HuH-7.5 (cell line): ENCODE results near the gene POLR1D.
"Not testable (repeated sequence)": the region's sequence is repeated elsewhere in the genome, so short reads cannot be mapped to it uniquely, and the experiment has no call there.

Experiments
- DNase-seq: peaks from one replicate; pipeline ENCODE4 v3.0.0; 2011; ENCODE audit warnings: low spot score

Gene POLR1D

DNA sequence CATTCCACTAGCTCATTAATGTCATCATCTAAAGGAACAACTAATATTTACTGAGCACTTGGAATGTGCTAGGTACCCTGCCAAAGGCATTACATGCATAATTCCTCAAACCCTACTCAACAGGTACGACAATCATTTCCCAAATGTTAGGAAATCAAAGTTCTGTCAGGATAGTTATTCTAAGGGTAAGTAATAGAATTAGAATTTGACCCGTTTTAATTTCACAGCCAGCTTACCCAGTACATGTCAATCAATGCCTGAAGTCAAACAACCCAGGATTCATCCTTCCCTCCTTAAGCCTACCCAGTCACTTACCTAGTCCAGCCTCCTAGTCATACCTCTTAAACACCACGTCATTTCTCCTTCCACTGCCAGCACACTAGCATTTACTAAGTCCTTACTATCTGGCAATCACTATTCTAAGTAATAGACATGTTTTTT, 3.8 kb upstream of the POLR1D start:
- DNase-seq = no peak

DNA sequence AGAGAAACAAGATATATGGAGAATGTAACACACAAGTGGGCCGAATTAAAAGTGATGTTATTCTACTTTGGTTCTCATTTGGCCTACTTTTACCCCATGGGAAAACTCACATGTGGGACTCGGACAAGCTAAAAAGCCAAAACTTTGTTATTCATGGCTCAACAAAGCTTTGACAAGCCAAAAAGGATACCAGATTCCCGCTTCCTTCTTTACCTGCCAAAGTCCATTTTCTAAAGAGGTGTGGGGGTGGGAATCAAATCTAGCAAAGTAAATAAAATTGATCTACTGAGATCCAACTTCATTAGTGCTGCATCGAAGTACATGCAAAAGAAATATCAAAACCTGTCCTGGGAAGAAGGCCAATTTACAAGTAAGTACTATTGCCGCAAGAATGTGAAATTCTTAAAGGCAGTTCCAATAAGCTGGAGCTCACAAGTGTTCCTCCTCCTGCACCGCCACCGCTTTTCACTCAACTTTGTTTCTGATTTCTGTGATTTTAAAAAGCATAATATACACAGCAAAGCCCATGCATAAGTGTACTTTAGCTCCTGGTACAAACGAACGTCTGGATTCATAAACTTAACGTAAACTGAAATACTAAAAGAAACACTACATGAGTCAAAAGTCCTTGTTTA, 2.5 kb upstream of the POLR1D start:
- no peak for DNase-seq

DNA sequence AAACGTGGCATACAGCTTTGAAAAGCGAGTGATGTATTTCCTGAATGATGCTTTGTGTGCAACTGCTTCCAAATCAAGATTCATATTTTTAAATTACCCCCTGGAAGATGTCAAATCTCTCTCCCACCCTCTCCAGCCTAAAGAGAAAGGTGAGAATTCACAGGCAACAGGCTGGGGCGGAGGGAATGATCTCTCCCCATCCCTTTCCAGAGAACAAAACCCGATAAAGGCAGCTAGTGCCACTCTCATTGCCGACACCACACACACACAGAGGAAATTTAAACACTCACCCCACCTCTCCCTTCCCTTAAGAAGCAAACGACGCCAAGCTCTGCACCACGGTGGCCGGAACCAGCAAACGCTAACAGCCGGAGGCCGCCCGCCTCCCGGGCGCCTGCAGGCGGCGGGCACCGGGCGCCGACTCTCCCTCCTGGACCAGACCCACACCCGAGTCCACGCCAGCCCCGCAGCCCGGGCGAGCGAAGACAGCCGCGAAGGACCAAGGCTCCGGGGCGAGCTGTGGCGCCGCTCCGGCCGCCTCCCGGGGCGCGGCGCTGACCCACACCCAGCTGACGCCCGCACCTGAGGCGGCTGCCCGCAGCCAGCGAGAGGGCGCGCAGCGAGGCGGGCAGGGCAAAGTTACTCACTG, 1.8 kb upstream of the POLR1D start:
- DNase-seq = no peak

- peak; percentile 86 for DNase-seq
These were observed 1.1 kb upstream of the POLR1D start, which contains the start of gene LNX2 for GRCh38 chr13:27620377-27621115. LNX2 (minus strand) TSS chr13:27620529; CDS start chr13:27581703, 38,826 bp downstream.

GRCh38 chr13:27621116-27621365, 651 bp upstream of the POLR1D start:
- DNase-seq = no peak

DNA sequence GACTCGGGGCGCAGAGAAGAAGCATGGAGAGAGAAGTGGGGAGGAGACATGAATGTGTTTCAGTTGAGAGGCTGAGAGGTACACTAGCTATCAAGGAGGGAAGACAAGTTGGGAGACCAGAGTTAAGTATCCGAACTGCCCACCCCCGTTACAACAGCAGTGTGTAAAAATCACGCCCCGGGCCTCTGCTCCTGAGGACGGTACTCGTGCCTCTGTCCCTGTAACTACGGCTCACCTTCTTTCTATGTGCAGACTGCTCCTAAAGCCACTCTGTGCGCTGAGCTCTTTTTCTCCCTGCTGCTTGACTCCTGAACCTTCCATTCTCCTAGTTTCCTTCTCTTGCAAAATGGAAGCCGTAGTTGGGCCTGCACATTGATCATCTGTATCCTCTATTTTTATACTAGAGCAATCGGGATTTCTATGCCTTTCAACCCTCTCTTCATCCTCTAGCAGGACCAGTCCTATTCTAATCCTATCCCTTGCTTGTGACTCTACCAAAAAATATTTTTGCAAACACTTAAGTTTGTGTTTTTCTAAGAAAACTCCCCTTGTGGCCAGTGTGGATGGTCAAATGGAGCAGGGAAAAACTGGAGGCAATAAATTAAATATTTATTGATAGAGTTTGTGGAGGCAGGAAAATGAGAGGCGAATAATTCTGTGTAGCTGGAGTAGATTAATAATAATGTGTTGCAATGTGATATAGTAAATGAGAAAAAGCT, 569 bp downstream of the POLR1D start:
- no peak for DNase-seq

GRCh38 chr13:27622881-27623280, 1.2 kb downstream of the POLR1D start:
- no peak for DNase-seq

- DNase-seq = no peak
These were observed 2.4 kb downstream of the POLR1D start for GRCh38 chr13:27624071-27624470.

- no peak for DNase-seq
These were observed 4.1 kb downstream of the POLR1D start for GRCh38 chr13:27625839-27626238.

GRCh38 chr13:27627380-27627779, 5.7 kb downstream of the POLR1D start:
- no peak for DNase-seq

- DNase-seq = no peak
These were observed 6.4 kb downstream of the POLR1D start for GRCh38 chr13:27628081-27628480.

DNA sequence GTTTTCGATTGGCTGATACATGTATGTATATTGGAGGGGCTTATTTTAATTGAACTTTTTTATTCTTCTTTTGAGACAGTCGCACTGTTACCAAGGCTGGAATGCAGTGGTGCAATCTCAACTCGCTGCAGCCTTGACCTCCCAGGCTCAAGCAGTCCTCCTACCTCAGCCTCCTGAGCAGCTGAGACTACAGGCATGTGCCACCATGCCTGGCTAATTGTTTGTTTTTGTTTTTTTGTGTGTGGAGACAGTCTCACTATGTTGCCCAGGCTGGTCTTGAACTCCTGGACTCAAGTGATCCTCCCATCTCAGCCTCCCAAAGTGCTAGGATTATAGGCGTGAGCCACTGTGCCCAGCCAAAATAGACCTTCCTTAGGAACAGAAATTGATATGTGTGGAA, 7.1 kb downstream of the POLR1D start:
- DNase-seq = not testable (repeated sequence)

GRCh38 chr13:27631156-27631555, 9.5 kb downstream of the POLR1D start:
- no peak for DNase-seq

GRCh38 chr13:27631665-27632064, 10.0 kb downstream of the POLR1D start:
- DNase-seq = no peak

DNA sequence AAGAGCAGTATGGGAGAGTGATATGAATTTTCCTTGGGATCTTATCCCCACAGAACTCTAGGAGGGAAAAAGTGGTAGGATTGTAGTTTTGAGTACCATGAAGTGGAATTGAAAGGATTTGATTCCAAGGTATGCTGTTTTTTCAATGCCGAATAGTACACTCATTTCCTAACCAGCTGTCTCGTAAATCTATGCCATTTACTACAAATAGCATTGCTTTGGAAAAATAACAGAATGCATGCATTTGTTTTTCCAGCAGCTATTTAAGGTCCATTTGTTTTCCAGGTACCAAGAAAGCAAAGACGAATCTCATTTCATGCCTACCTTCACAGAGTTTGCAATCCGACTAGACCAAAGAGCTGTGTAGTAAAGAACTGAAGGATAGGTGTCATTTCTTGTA, 10.5 kb downstream of the POLR1D start:
- DNase-seq = no peak

GRCh38 chr13:27632648-27633047, 11.0 kb downstream of the POLR1D start:
- DNase-seq = no peak

- DNase-seq = no peak
These were observed 12.5 kb downstream of the POLR1D start for GRCh38 chr13:27634231-27634630.

DNA sequence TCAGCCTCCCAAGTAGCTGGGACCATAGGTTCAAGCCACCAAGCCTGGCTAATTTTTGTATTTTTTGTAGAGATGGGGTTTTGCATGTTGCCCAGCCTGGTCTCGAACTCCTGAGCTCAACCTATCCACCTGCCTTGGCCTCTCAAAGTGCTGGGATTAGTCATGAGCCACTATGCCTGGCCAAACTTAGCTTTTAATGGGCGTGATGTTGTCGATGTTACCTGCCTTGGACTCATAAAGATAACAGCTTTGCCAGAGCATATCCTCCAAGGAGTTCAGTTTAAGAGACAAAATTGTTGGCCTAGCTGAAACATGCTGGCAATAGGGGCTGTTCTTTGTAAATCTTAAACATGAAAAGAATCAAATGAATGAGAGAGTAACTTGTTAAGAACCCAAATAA, 13.1 kb downstream of the POLR1D start:
- no peak for DNase-seq

GRCh38 chr13:27635266-27635665, 13.6 kb downstream of the POLR1D start:
- no peak for DNase-seq

DNA sequence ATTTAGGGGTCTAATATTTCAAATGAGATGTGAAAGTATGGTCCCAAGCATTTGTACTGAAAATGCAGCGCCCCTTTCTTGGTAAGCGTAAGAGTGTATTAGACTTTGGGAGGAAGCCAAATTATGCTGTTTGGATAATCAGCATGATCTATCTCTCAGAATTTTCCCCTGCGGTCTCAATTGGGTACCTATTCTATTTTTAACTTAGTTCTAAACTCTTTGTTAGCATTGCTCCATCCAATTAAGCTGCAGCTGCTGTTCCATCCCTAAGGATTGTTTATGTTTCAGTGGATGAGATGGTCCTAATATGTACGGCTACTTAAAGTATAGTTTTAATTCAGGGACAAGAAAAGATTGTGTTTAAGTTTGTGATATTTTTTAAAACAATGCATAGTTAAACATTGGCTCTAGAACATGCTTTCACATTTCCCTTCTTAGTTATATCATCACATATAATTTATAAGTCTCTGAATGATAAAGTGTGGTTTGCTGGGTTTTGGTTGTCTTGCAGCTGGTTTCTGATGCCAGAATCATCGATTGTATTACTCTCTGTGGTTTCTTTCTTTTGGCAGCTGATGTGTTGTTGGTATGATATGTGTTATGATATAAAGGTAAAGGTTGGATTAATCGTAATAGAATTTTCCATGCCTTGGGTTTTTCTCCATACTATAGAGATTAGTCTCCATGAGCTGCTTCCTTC, 15.0 kb downstream of the POLR1D start:
- no peak for DNase-seq

DNA sequence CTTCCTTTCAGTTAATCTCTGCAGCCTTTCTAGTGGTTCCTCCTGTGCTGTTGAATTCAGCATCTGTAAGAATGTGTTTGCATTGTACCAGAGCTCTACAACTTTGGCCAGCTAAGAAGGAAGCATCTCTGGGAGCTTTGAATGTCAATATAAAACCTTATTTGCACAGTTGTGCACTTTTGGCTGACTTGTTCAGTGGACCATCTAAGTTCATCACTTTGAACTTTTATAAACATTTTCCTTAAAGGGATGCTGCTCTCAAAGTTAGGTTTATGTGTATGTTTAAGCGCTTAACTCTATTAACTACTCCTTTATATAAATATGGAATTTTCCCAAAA, 15.6 kb downstream of the POLR1D start:
- no peak for DNase-seq

DNA sequence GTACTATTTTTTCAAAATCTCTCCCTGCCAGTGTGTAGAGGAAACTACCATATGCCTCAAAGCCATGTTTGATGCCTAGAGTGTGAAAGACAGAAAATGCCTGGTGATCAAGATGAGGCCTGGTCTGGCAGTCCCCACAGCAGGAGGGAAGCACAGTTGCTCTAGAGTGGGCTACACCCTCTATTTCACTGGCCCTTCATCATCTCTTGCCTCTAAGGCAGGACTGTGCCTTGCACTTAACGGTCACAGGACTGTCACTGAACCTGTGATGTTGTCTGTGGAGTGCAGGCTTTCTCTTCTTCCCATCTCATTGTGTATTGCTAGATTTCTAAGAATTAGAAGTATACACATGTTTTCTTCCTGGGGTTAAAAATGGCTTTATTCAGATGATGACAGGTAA, 16.3 kb downstream of the POLR1D start:
- DNase-seq = no peak
